T-helper 2 cell treated with Interferon-gamma antibody and Interleukin-4, amounts not matched to agents 5 μg/mL and 100 μg/mL, for 36 hours (primary cell): Measurements from ENCODE around the gene FEV.

ENCODE experiments used
- DNase-seq: peaks from one replicate; pipeline ENCODE4 v3.0.0; 2021; ENCODE audit warnings: low spot score
- H3K27ac Mint-ChIP-seq: one replicate; pipeline ENCODE4 v1.8.0; 2021; ENCODE audit warnings: mild to moderate bottlenecking, mixed read lengths
- H3K27me3 Mint-ChIP-seq: one replicate; pipeline ENCODE4 v1.8.0; 2021; ENCODE audit warnings: low read depth, mixed read lengths
- H3K36me3 Mint-ChIP-seq: one replicate; pipeline ENCODE4 v1.8.0; 2021; ENCODE audit warnings: low read depth, mixed read lengths
- H3K4me1 Mint-ChIP-seq: one replicate; pipeline ENCODE4 v1.8.0; 2021; ENCODE audit warnings: low read depth, mixed read lengths
- H3K4me3 Mint-ChIP-seq: one replicate; pipeline ENCODE4 v1.8.0; 2022; ENCODE audit warnings: mild to moderate bottlenecking, moderate library complexity, mixed read lengths
- H3K9me3 Mint-ChIP-seq: one replicate; pipeline ENCODE4 v1.8.0; 2021; ENCODE audit warnings: mixed read lengths

Gene FEV

DNA sequence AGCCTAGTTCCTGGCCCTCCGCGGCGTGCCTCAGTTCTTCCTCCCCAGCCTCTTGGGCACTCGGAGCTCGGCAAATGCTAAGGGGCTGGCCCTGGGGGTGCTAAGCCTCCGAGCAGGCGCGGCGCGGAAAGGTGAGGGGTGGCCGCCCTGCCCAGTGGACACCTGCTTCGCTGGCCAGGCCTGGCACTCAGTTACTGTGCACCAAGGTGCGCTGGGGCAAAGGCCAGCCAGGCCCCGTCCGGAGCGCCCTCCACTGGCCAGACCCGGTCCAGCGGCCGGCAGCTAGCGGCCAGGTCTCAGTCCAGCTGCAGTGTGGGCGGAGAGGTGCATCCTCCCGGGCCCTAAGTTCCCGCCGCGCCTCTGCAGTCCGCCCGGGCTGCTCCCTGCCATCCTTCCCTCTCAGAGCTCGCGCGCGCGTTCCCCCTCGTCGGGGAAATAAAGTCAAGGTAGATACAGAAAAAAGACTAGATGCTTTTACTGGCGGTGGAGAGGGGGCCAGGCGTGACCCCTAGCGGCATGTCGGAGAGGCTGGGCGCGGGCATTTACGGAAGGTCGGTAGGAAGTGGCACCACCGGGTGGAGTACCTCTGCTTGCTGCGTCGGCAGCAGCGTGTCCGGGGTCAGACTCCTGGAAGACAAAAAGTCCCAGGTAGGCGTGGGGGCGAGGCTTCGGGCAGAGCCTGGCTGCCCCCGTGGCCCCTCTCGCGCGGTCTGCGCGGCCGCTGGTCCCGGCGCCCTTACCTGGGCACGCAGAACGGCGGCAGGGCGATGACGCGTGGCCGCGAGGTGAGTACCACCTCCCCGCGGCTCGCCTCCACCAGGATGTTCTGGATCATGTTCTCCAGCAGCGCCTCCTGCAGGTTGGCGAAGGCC lies 17.6 kb upstream of the FEV start:
- peaks cover 63% of the 10 kb centered on the region for H3K27me3 Mint-ChIP-seq
- H3K4me3 Mint-ChIP-seq = no peak overlapping the region
- H3K36me3 Mint-ChIP-seq = no peaks in the 10 kb centered on the region
- DNase-seq = peak; percentile 21
- H3K4me1 Mint-ChIP-seq = peaks cover 2% of the 10 kb centered on the region
- H3K9me3 Mint-ChIP-seq = no peaks in the 10 kb centered on the region
- H3K27ac Mint-ChIP-seq = no peak overlapping the region

DNA sequence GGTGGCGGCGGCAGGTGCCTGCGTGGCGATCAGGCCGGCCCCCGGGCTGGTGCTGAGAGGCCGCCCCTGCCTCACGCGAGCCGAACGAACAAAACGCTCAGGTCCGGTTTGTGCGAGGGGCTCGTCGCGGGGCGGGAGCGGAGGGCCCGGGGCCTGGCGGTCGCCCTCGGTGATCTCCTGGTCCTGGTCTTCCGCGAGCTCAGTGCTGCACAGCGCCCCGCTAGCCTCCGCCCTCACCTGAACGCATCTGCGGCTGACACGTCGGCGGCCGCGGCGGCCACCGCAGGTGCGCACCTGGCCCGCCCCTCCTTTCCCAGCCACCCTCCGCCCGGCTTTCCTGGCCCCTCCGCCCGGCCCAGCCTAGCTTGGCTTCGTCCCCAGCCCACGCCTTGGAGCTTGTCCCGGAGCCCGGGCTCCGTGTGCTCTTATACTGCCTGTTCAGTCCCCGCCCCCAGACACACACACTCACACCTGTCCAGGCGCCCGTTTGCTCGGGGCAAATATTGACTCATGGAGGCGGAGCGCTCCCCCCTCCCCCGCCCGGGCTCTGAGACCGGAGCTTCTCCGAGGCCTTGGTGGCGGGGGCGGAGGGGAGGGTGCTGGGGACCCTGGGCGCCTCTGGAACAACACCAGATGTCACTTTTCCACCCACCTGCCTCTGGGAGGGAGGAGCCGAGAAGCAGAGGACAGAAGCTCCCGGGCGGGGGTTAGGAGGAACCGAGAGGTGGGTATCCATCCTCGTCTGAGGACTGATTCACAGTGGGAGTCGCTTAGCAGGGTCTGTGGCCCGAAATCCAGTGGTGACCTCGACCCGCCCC lies 16.8 kb upstream of the FEV start:
- H3K4me3 Mint-ChIP-seq = no peak overlapping the region
- DNase-seq = peak; percentile 18
- H3K4me1 Mint-ChIP-seq = peaks cover 2% of the 10 kb centered on the region
- no peak overlapping the region for H3K27ac Mint-ChIP-seq
- H3K9me3 Mint-ChIP-seq = no peaks in the 10 kb centered on the region
- no peaks in the 10 kb centered on the region for H3K36me3 Mint-ChIP-seq
- peaks cover 68% of the 10 kb centered on the region for H3K27me3 Mint-ChIP-seq

DNA sequence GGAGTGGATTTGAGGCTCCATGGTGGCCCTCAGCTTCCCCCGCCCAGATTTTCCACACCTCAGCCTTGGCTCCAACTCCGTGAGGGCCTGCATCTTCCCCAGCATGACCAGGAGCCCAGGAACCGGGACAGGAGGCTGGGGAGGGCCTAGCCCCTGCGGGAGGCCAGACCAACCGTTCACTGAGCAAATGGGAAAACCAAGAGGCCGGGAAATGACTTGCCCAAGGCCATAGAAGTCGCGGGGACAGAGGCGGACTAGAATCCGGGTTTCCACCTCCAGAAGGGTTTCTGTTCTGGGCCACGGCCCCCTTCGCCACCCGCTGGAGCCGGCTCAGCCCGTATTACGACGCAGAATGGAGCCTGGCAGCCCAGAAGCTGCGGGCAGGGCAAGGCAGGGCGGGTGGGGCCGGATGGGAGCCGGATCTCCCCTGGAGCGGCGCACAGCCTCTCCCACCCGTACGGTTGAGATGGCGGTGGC lies 16.2 kb upstream of the FEV start:
- no peak for DNase-seq
- H3K36me3 Mint-ChIP-seq = no peaks in the 10 kb centered on the region
- H3K9me3 Mint-ChIP-seq = no peaks in the 10 kb centered on the region
- no peak overlapping the region for H3K27ac Mint-ChIP-seq
- H3K4me1 Mint-ChIP-seq = peaks cover 2% of the 10 kb centered on the region
- H3K4me3 Mint-ChIP-seq = no peak overlapping the region
- H3K27me3 Mint-ChIP-seq = peaks cover 72% of the 10 kb centered on the region

GRCh38 chr2:219000569-219000960 lies 15.6 kb upstream of the FEV start:
- no peak for DNase-seq
- Mint-ChIP-seq H3K4me3 (no peak overlapping the region), H3K4me1 (peaks cover 2% of the 10 kb centered on the region), H3K27me3 (peaks cover 75% of the 10 kb centered on the region), H3K9me3 (no peaks in the 10 kb centered on the region), H3K27ac (no peak overlapping the region), H3K36me3 (no peaks in the 10 kb centered on the region)

- Mint-ChIP-seq H3K4me3 (no peak overlapping the region), H3K27me3 (peaks cover 76% of the 10 kb centered on the region), H3K4me1 (peaks cover 2% of the 10 kb centered on the region), H3K9me3 (no peaks in the 10 kb centered on the region), H3K36me3 (no peaks in the 10 kb centered on the region), H3K27ac (no peak overlapping the region)
- DNase-seq = no peak
Measured at GRCh38 chr2:218999881-219000568, 15.0 kb upstream of the FEV start.

- H3K27ac Mint-ChIP-seq = no peak overlapping the region
Measured at GRCh38 chr2:218999021-218999880, 14.3 kb upstream of the FEV start.

DNA sequence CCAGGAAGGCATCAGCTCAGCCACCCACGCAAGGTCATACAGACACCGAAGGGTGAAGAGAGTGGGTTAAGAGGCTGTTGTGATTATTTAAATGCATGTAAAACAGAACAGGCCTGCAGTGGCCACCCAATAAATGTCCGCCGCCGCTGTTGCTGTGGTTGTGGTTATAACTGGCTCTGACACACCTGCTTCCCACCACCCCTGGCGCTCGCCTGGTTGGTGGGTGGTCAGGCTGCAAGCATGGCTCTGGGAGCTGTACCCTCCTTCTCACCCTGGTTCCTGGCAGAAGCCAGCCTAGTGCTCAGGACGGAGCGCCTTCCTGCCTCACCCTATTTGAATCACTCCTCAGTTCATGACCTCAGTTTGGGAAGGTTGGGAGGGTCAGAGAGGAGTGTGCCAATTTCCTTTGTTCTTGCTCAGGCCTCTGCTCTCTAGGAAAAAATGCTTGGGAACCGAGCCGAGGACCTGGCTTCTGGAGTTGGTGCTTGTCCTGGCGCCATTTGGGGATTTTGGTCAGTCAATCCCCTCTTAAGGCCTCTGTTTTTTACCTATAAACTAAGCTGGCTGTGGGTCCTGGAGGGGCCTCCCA lies 13.5 kb upstream of the FEV start:
- Mint-ChIP-seq H3K36me3 (no peaks in the 10 kb centered on the region), H3K27me3 (peaks cover 78% of the 10 kb centered on the region), H3K9me3 (no peaks in the 10 kb centered on the region), H3K4me1 (peaks cover 2% of the 10 kb centered on the region), H3K4me3 (no peak overlapping the region), H3K27ac (no peak overlapping the region)
- no peak for DNase-seq

More at GRCh38 chr2:218999021-218999880, 14.3 kb upstream of the FEV start:
- DNase-seq = no peak
- H3K36me3 Mint-ChIP-seq = no peaks in the 10 kb centered on the region
- H3K9me3 Mint-ChIP-seq = no peaks in the 10 kb centered on the region
- H3K4me1 Mint-ChIP-seq = peaks cover 2% of the 10 kb centered on the region
- H3K4me3 Mint-ChIP-seq = no peak overlapping the region
- H3K27me3 Mint-ChIP-seq = peaks cover 78% of the 10 kb centered on the region

DNA sequence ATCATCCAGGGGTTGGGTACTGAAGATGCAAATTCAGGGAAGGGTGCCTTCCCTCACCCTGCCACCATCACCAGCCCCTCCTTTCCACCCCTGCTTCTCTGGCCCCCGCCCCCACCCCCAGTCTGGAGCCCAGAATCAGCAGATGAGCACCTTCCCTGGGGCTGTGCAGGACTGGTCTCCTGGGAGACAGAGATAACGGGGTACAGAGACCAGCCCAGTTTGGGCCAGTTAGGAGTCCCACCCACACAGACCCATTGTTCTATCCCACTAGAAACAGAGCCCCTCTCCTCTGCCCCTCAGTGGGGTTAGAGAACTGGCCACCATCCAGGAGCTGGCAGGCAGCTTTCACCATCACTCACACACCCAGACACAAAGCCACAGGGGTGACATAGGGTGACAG lies 12.7 kb upstream of the FEV start:
- H3K27me3 Mint-ChIP-seq = peaks cover 74% of the 10 kb centered on the region
- H3K27ac Mint-ChIP-seq = no peak overlapping the region
- no peaks in the 10 kb centered on the region for H3K9me3 Mint-ChIP-seq

DNA sequence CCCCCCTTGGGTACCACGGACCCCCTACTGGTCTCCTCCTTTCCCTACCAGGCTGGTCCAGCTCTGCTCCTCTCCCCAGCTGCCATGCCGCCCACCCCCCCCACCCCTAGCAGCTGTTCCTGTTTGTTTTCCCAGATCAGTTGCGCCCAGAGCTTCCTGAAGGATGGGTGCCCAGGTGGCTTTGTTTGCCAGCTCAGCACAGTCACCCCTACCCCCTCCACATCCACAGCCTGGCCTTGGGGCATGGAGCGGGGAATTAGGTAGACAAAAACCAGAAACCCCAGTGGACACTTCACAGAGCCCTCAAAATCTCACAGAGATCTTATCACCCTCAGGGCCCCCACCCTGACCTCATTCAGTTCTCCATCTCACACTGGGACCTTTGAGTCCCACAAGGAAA lies 12.0 kb upstream of the FEV start:
- Mint-ChIP-seq H3K4me1 (no peaks in the 10 kb centered on the region), H3K9me3 (no peaks in the 10 kb centered on the region), H3K36me3 (no peaks in the 10 kb centered on the region), H3K4me3 (no peak overlapping the region), H3K27me3 (peaks cover 76% of the 10 kb centered on the region), H3K27ac (no peak overlapping the region)
- no peak for DNase-seq

More for the DNA sequence above, 12.7 kb upstream of the FEV start:
- Mint-ChIP-seq H3K36me3 (no peaks in the 10 kb centered on the region), H3K4me1 (peaks cover 2% of the 10 kb centered on the region), H3K4me3 (no peak overlapping the region)
- DNase-seq = no peak

DNA sequence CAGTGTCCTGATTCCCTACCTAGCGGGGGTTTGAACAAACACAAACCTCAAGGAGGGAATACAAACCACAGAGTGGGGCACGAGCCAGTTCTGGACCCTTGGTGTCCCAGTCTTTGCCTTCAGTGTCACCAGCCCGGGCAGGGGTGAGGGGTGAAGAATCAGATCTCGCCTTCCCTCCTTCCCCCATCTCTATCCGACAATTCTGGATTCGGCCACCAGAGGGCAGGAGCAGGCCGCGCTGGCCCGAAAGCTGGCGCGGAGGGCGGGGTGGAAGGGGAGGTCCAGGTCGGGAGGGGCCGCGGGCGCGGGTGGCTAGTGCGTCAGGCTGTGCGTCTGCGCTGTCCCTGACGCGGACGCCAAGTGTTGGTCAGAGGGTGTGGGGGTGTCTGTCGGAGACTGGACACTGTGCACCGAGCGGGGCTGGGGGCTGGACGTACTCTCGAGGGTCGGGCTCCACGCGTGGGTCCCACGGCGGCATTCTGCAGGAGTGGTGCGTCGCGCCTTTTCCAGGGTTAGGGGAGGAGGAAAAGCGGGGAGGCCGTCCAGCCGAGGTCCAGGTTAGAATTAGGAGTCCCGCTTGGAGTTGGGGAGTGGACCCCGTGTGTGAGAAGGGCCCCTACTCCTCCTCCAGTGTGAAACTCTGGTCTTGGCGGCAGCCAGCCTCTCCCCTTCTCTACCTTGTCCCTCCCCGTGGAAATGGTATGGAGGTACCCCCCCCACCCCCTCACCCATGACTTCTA lies 11.2 kb upstream of the FEV start:
- no peak overlapping the region for H3K27ac Mint-ChIP-seq
- peak; percentile 71 for DNase-seq
- H3K4me1 Mint-ChIP-seq = no peaks in the 10 kb centered on the region
- H3K4me3 Mint-ChIP-seq = no peak overlapping the region
- H3K27me3 Mint-ChIP-seq = peaks cover 84% of the 10 kb centered on the region
- H3K9me3 Mint-ChIP-seq = no peaks in the 10 kb centered on the region
- H3K36me3 Mint-ChIP-seq = no peaks in the 10 kb centered on the region

- Mint-ChIP-seq H3K9me3 (no peaks in the 10 kb centered on the region), H3K27me3 (peaks cover 84% of the 10 kb centered on the region), H3K36me3 (no peaks in the 10 kb centered on the region), H3K4me1 (no peaks in the 10 kb centered on the region), H3K4me3 (no peak overlapping the region), H3K27ac (no peak overlapping the region)
- DNase-seq = no peak
Measured at GRCh38 chr2:218995561-218995960, 10.6 kb upstream of the FEV start.
